CD4-positive, alpha-beta T cell treated with Interferon alpha-2 for 1 hour (primary cell): ENCODE data around the gene TMEM154.

Experiments
- DNase-seq, 2 donors: peaks; one replicate each; pipeline ENCODE4 v3.0.0-alpha.2; 2020 to 2022

The TMEM154 gene

GRCh38 chr4:152590179-152591031 lies 89.4 kb downstream of the TMEM154 start:
- DNase-seq = no peak

- DNase-seq = no peak
Measured at GRCh38 chr4:152588869-152589268, 90.9 kb downstream of the TMEM154 start.

DNA sequence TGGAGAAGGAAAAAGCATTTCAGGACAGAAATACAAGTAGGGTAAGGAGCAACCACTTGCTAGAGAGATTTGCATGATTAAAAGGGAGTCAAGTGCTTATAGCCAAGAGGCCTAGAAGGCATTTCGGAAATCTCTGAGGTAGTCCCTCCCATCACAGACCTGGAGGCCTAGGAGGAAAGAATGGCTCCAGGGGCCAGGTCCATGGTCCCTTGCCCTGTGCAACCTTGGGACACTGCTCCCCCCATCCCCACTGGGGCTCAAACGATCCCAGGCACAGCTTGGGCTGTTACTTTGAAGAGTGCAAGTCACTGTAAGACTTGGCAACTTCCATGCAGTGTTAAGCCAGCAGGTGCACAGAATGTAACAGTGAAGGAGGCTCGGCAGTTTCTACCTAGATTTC lies 92.7 kb downstream of the TMEM154 start:
- DNase-seq = no peak

DNA sequence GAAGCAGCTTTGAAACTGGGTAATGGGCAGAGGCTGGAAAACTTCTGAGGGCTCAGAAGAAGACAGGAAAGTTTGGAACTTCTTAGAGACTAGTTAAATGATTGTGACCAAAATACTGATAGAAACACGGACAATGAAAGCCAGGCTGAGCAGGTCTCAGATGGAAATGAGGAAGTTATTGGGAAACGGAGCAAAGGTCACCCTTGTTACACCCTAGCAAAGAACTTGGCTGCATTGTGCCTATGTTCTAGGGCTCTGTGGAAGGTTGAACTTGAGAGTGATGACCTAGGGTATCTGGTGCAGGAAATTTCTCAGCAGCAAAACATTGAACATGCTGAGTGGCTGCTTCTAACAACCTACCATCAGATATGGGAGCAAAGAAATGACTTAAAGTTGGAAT lies 93.1 kb downstream of the TMEM154 start:
- no peak for DNase-seq

DNA sequence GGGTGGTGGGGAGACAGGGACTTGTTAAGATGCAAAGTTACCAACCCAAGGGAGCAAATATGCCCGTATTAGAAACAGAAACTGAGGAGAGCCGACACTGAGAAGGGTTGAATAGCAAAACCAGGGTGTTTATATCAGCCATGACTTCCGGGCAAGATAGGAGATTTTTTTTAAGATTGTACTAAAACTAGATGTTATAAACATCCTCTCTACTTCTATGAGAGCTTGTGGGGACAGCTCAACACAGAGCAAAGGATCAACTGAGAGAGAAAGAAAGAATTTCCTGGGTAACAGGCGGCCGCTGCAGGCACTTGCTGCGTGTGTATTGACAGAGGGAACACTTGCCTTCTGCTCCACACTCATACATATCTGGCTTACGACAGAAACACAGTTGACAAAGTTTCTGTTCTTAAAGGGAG lies 94.8 kb downstream of the TMEM154 start:
- peak in 1 of 2 donors; percentile 41 for DNase-seq

- DNase-seq = no peak
Measured at GRCh38 chr4:152581536-152582160, 98.1 kb downstream of the TMEM154 start.

DNA sequence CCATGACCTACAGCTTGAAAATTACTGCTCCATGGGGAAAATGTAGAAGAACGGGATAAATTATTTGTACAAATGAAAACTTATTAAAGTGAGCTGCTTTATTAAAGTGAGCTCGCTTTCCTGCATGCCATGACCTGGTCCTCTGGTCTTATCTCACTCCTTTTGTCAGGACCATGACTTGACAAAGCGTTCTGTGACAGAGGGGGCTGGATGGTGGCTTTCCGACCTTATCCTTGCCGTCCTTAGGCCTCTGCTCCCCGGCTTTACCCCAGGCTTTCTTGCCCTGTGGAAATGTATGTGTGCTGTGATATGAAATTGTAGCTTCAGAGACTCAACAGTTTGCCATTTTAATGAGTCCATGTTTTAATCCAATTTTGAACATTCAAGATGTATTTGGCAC lies 99.9 kb downstream of the TMEM154 start:
- DNase-seq = no peak

GRCh38 chr4:152579107-152579764 lies 100.6 kb downstream of the TMEM154 start:
- DNase-seq = no peak

DNA sequence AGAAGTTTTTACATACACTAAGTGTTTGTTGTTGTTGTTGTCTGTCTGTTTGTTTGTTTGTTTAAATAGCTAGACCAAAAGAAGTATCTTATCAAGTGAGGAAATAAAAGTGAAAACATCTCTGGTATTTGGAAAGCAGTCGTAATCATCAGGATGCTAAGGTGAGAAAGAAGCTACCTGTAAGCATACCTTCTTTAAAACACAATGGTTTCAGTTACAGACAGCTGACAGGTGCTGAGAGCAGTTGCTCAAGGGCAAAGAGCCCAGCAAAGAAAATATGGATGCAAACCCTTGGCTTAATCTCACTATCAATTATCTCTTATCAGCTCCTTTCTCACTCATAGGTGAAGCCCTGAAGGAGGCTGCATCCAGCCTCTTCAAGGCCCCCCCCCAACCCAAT lies 101.1 kb downstream of the TMEM154 start:
- DNase-seq = no peak

DNA sequence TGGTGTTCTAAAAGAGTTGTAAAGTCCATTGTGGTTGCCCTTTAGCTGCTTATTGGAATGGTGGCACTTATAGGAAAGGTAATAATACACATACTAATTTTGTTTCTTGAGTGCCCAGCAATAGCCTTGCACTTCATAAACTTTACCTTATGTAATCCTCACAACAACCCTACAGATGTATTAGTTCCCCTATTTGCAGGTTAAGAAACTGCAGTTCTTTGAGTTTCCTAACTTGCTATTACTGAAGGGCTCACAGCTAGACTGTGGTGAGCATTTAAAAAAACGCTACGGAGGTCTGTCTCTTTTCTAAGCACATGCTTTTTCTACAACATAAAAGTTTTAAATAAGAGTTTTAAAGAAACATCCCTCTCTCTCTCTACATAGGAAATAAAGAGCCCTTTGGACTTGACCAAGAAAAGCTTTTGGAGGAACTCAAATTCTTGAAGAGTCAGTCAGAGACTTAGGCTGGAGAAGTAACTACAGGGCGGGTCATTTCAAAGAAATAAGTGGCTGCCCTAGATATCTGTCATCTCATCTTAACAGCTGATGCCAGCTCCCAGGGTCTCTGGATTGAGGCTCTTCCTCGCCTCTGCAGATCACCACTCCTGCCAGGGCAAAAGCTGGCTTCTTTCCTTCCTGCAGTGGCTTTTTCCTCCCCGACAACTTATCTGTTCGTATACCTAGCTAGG lies 101.9 kb downstream of the TMEM154 start:
- DNase-seq = no peak

DNA sequence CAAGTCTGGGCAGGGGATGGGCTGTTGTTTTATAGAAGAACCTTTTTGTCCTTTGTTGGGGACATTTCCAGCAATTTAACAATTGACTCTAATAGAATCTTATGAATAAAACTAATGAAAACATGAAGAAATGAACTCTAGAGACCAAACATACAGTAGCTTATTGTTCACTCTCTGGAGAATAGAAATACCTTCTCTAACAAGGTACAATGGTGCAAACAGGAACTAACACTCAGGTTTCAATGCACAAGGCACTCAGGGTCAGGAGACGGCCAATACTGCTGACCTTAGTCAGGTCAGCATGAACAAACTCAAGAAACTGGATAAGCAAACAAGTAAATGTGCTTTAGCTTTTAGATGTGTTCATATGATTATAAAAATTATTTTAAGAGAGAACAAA lies 104.3 kb downstream of the TMEM154 start:
- no peak for DNase-seq

DNA sequence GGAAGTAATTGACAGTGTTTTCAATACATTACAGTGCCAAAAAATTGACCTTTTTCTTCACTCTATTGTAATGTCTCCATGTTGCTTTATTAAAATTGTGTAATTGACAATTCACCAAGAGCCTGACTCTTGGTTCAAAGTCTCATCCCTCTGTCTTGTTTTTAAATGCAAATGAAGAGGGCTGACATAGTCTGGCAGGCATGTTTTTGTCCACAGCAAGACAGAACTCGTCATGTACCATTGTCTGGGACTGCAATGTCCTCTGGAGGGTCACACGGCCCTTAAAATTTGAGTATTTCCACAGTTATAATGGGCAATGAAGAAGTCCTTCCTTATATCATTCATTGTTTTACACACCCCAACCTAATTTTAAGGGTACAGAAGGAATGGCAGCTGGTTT lies 105.9 kb downstream of the TMEM154 start:
- no peak for DNase-seq

GRCh38 chr4:152572417-152573086 lies 107.2 kb downstream of the TMEM154 start:
- DNase-seq = no peak

DNA sequence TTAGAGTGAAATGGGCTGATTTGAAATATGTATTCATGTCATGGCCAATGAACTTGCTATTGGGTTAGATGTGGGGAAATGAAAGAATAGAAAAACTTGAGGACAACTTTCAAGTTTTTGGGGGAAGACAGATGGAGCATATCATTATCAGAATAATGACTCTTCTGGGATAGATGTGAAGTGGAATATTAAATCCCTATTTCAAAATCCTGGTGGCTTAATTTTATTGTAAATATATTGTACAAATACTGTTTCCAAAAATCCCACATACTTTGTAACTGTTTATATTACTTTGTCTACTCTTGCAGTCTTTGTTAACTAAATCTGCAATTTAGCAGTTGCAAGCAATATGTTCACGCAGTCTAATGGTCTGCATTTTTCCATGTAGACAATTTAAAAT lies 108.0 kb downstream of the TMEM154 start:
- no peak for DNase-seq

GRCh38 chr4:152571296-152571695 lies 108.5 kb downstream of the TMEM154 start:
- DNase-seq = no peak
